DMS53 (cell line): Measurements from ENCODE around the gene HOMER2.

ENCODE experiments used
- DNase-seq: peaks from one replicate; lab custom pipeline; 2025; lab: John Stamatoyannopoulos, UW

Gene HOMER2

DNA sequence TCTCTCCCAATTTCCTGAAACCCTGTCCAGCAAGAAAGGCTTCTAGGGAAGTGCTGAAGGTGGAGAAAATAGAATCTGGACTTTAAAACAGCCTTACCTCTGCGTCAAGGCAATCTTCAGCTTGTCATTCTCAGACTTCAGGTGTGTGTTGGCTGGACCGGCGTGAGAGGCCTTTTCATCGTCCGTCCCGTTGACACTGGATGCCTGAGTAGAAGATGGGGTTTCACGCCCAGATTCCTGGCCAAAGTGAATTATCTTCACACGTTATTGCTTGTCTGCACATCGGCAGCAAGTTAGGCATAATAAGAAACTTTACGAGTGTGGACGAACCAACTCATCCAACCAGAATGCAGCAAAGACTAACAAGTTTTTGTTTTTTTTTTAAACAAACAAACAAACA lies 93.6 kb downstream of the HOMER2 start:
- no peak for DNase-seq

DNA sequence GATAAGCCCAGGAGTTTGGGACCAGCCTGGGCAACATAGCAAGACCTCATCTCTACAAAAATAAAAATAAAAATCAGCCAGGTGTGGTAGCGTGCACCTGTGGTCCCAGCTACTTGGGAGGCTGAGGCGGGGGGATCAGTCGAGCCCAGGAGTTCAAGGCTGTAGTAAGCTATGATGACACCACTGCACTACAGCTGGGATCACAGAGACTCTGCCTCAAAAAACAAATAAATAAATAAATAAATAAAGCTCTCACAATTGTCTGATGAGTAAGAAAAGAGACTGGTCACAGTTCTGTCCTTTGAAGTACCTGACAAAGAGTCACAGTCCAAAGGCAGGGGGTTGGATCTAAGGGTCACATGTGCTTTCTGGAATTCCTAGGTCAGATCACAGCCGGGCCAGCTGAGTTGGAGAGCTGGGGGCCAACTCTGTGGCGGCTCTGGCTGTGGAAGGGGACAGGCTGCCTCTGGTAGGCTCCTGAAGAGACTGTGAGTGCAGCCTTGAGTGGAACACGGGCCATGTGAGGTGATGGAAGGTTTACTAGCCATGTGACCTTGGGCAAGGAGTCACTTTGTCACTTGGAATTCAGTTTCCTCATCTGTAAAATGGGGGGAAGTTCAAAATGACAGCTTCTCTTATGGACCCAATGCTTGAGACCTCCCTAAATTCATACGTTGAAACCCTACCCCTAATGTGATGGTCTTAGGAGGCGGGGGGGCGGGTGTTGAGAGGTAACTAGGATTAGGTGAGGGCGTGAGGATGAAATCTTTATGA lies 95.9 kb downstream of the HOMER2 start:
- peak; percentile 38 for DNase-seq

DNA sequence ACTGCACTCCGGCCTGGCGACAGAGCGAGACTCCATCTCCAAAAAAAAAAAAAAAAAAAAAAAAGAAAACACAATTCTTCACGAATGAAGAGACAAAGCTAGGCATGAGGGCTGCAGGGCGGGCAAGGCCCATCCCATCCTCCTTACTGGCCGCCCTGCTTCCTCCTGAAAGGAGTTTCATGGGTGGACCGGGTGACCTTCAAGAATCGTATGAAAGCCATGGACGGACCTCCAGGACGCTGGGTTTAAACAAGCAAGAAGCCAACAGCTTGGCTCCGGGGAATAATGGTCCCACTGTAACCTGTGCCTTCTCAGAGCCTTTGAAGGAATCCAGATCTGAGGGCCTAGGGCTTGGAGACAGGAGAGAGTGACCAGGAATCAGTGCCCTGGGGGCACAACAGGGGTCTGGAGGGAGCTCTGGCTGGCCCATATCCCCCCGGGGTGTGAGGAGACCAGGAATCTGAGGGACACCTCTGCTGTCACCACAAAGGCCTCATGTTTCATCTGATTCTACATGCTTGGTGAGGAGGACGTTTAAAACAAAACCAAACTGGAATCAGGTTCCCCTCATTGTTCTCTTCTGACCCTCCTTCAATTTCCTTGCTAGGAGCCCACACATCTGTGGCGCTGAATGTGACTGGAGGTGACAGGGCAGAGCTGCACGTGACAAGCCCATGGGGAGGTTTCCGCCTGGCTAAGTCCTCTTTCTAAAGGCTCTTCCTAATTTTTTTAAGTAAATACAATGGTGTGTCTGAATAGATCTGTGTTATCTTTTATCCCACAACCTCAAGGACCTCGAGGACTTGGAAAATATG lies 97.0 kb downstream of the HOMER2 start:
- DNase-seq: no peak

- DNase-seq: no peak
These were observed 98.0 kb downstream of the HOMER2 start for GRCh38 chr15:82854554-82854953.

- DNase-seq: no peak
These were observed 99.5 kb downstream of the HOMER2 start for GRCh38 chr15:82852941-82853561.

DNA sequence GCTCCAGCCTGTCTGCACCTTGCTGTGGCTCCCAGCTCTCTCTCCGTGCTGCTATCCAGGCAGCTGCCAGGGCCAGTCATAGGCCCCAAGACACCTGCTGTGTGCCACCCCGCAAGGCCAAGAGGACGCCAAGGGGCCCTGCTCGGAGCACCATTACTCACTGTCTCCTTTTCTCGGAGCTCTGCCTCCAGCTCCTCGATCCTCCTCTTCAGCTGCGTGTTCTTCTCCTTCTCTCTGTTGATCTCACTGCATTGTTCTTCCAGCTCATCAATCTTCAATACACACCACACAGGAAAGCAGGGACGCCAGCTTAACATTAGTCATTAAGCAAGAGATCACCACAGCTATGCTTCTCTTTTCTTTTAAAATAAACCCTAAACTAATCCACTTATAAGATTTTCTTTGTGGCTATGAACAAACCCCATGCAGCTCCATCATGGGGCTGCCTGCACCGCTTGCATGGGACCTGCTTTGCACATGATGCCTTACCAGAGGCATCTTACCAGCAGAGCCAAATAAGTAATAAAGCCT lies 100.5 kb downstream of the HOMER2 start:
- no peak for DNase-seq

GRCh38 chr15:82851306-82851850 lies 101.1 kb downstream of the HOMER2 start:
- DNase-seq: no peak

DNA sequence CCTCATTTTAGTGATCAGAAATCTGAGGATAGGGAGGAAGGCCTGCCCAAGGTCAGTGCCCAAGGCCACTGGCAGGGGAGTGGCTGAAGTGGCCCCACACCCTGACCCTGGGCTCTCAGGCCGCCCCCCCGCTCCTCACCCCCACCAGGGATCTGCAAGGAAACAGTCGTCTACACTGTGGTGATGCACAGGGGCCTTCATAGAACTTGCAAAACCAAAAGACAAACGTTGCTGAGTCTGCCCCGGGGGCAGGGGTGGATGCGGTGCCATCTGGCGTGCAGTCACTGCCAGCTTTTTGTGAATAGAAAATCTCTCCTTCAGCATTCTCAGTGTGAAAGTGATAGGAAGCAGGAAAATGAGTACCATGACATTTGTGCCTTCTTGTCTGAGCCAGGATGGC lies 101.8 kb downstream of the HOMER2 start:
- DNase-seq: no peak

GRCh38 chr15:82849556-82850512 lies 102.7 kb downstream of the HOMER2 start:
- DNase-seq: peak; percentile 92

GRCh38 chr15:82848241-82848993 lies 104.1 kb downstream of the HOMER2 start:
- DNase-seq: no peak

DNA sequence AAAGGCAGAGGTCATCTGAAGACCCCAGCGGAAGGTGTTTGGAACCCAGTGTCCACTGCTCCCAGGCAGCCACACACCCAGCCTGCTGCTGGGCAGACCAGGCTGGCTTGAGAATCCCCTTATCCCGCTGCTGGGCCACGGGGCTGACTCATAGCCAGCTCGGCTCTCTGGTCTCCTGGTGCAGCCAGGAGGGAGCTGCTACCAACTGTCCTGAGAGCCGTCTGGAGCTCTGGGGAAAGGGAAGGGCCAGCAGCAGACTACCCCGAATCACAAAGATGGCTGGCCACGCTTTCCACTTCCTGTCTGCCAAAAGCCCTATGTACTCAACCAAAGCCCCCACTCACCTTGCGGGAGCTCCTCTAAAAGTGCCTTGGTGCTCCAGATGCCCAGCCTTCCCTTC lies 104.8 kb downstream of the HOMER2 start:
- no peak for DNase-seq

- no peak for DNase-seq
These were observed 105.9 kb downstream of the HOMER2 start for GRCh38 chr15:82846621-82847020.

- no peak for DNase-seq
These were observed 106.8 kb downstream of the HOMER2 start for GRCh38 chr15:82845686-82846085.

DNA sequence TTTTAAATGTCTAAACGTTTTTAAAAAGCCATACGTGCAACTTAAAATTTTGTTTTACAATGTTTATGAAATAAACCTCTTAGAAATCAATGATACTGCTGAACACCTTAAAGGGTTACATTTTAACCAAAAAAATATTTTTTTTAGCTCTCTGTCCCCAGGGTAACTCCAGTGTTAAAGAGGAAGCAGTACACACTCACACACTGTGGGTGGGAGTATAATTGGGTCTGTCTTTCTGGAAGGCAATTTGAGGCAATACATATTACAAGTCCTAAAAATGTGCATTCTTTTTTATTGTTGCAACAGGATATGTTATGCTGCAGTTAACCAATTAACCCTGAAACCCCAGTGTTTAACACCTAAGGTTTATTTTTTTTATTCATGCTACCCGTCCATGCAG lies 109.0 kb downstream of the HOMER2 start:
- no peak for DNase-seq

DNA sequence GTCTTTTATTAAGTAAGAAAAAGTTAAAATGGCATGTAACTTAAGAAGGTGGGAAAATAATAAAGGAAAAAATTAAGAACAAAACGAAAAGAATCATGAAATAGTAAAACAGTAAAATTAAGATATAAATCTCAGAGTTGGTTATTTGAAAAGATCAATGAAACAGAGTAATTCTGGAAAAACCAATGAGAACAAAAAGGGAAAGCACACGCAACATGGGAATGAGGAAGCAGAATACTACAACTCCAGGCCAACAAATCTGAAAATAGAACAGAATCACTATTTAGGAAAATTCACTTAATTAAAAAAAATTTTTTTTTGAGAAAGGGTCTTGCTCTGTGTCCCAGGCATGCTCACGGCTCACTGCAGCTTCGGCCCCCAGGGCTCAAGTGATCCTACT lies 112.4 kb downstream of the HOMER2 start:
- DNase-seq: no peak

DNA sequence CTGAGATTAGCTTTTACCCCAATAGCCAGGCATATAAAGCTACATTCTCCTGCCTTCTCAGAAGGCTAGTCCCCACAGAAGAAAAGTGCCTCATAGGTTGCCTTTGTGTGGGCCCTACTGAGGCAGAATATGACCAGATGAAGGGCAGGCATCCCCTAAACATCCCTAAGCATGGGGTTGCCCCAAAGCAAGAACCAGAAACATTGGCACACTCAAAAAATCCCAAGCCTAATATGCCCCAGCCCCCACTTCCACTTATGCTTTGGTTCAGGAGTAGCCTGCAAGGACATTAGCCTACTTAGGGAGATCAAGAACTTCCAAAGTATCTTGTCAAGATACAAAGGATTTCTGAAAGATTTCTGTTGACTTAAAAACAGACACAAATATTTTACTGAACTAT lies 113.4 kb downstream of the HOMER2 start:
- DNase-seq: no peak

GRCh38 chr15:82838096-82838735 lies 114.3 kb downstream of the HOMER2 start:
- no peak for DNase-seq

GRCh38 chr15:82835391-82835917 lies 117.1 kb downstream of the HOMER2 start:
- no peak for DNase-seq

DNA sequence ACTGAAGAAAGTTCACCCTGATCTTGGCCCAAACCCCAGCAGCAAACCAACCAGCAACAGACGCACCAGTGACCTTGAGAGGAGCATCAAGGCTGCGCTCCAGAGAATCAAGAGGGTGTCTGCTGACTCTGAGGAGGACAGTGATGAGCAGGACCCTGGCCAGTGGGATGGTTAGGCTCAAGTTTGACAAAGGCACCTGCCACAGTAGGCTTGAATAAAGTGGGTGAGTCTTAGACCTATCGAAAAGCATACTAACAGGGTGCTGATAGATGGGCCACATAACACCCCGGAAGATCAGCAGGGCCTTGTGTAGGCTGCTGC lies 119.2 kb downstream of the HOMER2 start:
- DNase-seq: no peak
